Stimulated activated CD4-positive, alpha-beta T cell treated with anti-CD3 and anti-CD28 coated beads, Interleukin-15, amount 100 ng/mL, for 1 hour (primary cell): ENCODE measurements around the gene OSCAR.
"Not testable (repeated sequence)": the region's sequence is repeated elsewhere in the genome, so short reads cannot be mapped to it uniquely, and the experiment has no call there.

Experiments used
- DNase-seq, 2 donors: peaks; one replicate each; pipeline ENCODE4 v3.0.0-alpha.2; 2020; ENCODE audit warnings: low read depth in 1 of 2, low spot score in 1 of 2

Gene OSCAR

DNA sequence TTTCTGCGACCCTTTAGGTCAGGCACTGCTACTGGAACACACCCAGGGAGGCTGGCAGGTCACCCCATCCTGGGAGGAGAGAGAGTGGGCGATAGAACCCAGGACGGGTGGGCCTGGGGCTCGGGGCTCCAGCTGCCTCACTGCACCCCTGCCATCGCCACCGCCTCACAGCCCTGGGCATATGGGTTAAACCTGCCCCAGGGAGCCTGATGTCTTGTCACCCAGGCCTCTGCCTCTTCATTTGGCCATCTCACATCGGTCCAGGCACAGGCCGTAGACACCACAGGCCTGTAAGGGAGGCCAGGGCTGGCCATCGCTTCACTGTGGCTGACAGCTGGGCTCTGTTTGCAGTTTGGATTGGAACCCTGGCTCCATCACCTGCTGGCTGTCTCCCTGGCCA lies 25.1 kb upstream of the OSCAR start:
- DNase-seq: no peak

DNA sequence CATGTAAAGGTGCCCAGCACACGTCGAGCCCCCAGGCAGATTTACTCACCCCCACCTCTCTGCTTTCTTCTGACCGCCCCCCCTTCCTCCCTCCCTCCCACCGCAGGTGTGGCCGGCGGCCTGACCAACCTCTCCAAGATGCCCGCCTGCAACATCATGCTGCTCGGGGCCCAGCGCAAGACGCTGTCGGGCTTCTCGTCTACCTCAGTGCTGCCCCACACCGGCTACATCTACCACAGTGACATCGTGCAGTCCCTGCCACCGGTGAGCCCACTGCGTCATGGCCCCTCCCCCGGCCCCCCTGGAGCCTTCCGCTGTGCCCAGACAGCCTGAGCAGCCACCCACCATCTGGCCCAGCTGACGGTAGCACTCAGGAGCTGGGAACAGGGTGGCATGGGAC lies 23.8 kb upstream of the OSCAR start:
- DNase-seq: no peak

DNA sequence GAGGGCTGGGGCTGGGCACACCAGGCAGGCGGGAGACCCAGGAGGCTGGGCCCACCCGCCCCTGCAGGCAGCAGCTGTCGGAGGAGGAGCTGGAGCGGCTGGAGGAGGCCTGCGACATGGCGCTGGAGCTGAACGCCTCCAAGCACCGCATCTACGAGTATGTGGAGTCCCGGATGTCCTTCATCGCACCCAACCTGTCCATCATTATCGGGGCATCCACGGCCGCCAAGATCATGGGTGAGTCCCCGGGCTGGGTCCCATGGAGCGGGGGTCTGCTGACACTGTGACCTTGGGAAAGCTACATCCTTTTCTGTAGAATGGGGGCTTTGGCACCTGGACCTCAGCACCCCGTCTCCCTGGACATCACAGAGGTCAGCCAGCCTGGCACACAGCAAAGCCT lies 23.1 kb upstream of the OSCAR start:
- no peak for DNase-seq

DNA sequence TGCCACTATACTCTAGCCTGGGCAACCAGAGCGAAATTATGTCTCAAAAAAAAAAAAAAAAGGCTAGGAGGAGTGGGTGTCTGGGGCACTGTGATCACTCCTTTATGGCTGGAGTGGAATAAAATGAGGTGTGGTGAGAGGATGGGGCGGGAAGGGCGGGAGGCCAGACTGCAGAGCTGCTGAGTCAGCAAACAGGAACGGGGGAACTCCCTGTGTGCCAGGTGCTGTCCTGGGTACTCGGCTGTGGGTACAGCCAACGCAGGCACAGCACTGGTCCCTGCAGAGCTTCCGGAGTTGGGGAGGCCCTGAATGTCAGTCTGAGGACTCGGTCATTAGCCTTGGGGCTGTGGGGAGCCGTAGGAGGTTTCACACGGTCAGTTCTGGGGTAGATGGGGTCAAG lies 20.7 kb upstream of the OSCAR start:
- DNase-seq: no peak

DNA sequence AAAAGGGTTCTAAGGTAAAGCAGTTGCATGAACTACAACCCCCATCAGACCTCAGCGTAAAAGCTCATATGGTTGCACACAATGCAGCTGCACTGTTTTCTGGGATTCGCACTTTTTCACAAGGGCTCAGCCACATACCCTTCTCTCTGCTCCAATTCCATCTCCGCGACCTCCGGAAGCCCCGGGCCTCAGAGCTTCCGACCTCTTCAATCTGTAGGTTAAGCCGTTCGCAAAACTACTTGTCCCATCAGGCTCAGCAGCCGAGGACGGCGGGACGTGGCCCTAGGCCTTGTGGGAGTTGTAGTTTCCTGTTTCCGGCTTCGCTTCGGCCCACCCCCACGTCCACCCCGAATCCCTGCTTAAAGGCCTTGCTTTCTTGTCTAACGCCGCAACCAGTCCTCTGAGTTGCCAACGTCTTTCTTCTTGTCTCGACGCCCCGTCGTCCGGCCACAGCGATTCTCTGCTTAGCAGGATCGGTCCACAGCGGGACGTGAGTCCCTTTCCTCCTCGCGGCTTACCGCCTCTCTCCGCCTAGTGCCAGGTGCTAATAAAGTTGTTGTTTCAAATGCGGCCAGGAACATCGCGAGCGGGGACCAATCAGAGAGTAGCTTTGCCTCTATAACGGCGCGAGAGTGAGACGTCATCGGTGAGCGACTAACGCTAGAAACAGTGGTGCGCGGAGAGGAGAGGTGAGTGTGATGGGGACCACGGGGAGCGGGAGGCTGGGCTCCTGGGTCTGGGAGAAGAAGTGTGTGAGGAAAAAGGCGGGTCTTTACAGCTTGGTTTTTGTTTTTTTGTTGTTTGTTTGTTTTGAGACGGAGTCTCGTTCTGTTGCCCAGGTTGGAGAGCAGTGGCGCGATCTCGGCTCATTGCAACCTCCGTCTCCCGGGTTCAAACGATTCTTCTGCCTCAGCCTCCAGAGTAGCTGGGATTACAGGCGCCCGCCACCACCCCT lies 14.8 kb upstream of the OSCAR start, which contains the start of the genes PRPF31 and TFPT:
Gene PRPF31 (plus strand): TSS at position 646 of the 955 bp plus-strand sequence. CDS start 2,525 bp downstream, outside the sequence.
Gene TFPT (minus strand): TSS at position 549 of the 955 bp plus-strand sequence. CDS start 388 bp downstream, at position 161.
- DNase-seq: peak; percentile 84 to 86

DNA sequence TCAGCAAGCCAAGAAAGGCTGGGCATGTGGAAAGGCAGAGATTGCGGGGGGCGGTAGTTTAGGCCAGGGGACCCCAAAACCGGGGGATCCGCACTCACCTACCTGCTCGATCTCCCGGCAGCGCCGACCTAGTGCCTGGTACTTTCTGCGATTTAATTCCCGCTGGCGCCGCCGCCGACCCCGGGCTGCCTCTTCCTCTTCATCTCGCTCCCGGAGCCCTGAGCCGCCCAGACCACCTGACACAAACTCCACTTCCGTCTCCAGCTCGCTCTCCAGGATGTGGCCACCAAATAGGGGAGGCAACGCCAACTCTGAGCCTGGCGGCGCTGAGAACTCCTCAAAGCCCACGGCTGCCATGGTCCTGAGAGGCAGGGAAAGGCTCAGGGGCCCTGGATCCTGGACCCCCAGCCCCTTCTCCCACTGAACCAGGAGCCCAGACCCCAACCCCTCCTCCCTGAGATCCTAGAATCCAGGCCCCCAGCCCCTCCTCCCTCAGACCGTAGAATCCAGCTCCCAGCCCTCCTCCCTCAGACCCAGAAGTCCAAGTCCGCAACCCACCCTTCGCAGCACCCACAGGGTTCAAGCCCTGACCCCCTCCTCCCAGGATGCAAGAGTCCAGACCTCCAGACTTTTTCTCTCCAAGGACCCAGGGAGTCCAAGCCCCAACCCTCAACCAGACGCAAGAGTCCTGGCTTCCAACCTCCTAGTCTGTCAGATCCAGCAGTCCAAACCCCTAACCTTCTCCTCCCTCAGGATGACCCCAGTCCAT lies 13.9 kb upstream of the OSCAR start:
- DNase-seq: no peak

DNA sequence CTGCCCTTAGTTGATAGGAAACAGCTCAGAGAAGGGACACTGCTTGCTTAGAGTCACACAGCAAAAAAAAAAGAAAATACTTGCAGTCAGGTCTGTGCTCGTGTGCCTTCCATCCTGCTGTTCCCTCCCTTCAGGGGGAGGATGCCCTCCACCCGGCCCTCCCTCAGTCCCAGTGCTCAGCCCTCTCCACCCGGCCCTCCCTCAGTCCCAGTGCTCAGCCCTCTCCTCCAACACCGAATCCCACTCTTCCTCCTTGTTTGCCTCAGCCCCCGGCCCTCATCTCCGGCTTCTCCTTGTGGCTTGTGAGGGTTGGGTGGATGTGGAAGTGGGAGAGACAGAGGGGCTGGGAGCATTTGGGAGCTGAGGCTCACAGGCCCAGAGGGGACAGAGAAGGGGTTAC lies 9.0 kb upstream of the OSCAR start:
- no peak for DNase-seq

DNA sequence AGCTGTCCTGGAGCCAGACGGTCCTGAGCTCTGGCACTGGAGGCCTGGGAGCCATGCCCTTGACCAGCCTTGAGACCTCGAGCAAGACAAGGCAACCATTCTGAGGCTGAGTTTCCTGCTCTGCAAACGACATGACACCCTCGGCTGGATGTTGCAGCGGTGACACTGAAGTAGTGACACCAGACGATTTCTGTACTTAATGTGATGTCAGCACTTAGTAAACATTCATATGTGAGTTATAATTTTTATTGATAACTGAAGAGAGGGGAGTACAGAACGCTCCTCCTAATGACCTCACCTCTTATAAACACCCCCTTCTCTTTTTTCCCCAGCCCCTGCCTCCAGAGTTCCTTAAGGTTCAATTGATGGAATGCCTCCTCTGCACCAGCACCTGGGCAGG lies 7.9 kb upstream of the OSCAR start:
- DNase-seq: no peak

DNA sequence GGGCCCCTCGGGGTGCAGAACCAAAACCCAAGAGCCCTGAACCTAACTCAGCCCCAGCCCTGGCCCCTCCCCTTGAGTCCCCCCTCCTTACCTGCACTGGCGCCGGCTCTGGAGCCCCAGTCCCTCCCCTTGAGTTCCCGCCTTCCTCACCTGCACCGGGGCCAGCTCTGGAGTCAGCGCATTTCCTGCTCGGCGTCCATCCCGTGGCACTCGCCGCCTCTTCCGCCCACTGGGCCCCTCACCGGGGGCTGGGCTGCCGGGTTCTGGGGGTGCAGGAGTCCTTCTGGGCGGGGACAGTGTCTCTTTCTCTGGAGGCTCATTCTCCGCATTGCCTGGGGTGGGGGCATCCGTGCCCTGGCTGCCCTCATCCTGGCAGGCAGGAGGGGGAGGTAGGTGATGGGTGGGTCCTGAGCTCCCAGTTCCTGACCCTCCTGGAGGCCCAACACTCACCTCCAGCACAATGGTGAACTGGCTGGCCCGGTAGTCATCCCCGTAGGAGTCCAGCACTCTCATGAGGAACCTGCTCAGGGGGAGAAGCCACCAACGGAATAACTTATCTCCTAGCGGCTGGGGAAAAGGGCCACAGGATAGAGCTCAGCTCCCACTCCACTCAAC lies 7.4 kb upstream of the OSCAR start:
- no peak for DNase-seq

DNA sequence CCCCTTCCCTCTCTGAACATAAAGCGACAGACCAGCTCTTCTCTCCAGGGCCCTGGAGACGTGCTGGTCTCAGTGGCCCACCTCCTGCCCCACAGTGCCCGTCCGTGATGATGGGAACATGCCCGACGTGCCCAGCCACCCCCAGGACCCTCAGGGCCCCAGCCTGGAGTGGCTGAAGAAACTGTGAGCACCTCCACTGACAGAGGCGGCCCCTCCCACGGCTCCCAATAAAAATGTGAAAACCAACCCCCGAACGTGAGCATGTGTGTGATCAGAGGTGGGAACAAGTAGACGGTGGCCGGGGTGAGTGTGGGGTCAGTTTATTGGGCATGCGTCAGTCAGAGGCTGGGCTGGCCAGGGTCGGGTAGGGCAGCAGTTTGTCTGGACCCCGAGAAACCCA lies 6.1 kb upstream of the OSCAR start:
- DNase-seq: no peak

DNA sequence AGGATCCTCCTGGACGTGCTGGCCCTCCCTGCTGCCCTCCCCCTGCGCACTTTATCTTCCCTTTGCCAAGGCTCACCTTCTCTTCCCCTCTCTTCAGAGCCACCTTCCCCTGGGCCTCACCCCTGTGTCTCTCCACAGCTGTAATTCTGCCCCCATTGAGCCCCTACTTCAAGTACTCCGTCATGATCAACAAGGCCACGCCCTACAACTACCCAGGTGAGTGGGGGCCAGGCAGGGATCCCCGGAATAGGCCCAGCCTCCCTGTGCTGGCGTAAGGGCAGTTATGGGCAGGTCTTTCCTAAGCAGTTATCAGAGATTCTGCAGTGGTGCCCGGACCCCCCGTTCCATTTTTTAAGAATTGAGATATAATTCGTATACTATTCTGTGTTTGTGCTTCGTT lies 5.2 kb upstream of the OSCAR start:
- no peak for DNase-seq

DNA sequence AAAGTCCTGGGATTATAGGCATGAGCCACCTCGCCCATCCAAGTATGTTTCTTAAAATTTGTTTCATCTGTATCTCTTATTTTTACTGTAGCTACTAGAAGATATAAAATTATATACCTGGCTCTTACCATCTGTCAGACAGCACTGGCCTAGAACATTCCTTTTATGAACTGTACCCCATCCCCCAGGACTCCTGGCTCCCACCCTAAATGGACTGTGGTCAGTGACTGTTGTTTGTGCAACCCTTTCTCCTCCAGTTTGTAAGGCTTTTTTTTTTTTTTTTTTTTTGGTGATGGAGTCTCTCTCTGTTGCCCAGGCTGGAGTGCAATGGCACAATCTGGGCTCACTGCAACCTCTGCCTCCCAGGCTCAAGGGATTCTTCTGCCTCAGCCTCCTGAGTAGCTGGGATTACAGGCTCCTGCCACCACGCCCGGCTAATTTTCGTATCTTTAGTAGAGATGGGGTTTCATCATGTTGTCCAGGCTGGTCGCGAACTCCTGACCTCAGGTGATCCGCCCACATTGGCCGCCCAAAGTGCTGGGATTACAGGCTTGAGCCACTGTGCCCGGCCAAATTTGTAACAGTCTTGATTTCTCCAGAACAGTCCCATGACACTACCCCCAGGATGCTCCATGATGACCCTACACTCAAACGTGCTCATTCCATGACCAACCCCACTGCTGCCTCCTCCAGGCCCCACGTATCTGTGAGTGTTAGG lies 4.6 kb upstream of the OSCAR start:
- DNase-seq: no peak

DNA sequence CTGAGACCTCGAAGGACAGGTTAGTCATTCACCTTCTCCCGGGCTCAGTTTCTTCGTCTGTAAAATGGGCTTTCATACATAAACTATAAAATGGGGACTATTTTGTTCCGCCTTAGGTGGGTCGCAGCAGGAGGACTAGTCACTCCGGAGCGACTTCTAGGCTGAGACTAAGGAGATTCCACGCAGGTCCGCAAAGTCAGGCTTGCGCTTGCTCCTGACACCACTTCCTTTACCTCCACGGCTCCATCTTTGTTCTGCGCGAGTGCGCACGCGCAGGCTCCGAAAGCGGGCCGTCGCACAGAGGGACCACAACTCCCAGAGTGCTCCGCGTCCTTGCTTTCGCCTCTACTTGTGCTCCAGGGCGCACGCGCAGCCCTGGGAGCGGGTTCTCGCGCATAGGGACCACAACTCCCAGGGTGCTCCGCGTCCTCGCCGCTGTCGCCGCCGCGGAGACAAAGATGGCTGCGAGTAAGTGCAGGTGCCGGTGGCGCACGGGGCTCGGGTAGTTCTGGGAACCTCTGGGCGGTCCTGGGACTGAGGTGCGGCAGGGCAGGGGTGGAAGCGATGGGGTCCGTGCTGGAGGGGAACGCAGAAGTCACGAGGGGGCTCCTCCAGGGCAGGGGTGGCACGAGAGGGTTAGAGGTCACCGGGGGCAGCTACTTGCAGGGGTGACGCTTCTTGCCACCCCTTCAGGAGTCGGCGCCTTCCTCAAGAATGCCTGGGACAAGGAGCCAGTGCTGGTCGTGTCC lies 2.0 kb upstream of the OSCAR start, which contains the start of gene NDUFA3:
Gene NDUFA3 (plus strand): TSS at position 435 of the 749 bp plus-strand sequence. CDS start 24 bp downstream, at position 459.
- peak; percentile 94 to 95 for DNase-seq

DNA sequence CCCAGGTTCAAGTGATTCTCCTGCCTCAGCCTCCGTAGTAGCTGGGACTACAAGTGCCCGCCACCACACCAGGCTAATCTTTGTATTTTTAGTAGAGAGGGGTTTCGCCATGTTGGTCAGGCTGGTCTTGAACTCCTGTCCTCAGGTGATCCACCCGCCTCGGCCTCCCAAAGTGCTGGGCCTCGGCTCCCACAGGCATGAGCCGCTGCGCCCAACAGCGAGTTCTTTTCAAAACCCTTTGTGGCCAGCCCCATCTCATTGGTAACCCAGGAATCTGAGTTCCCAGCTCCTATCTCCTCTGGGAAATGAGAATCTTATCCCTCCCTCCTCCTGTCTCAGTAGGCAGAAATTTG lies 724 bp downstream of the OSCAR start:
- DNase-seq: not testable (repeated sequence)

DNA sequence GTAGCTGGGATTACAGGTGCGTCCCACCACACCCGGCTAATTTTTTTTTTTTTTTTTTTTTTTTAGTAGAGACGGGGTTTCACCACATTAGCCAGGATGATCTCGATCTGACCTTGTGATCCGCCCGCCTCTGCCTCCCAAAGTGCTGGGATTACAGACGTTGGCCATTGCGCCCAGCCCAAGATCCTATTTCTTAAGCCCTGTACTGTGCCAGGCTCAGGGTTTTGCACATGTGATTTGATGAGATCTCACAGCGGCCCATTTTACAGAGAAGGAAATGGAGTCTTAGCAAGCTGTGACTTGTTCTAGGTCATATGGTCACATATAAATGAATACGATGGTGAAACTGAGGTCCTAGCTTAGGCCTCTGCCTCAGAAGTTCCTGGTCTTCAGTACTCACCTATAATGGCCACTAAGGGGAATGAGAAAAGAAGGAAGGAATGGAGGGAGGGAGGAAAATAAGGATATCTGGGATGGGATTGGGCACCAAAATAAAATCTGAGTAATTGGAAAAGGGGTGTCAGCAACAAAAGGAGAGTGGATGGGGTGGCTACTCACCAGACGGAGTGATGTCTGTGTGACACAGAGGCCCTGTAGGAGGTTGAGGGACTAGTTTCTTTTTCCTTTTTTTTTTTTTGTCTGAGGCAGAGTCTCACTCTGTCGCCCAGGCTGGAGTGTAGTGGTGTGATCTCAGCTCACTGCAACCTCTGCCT lies 1.3 kb downstream of the OSCAR start:
- no peak for DNase-seq

DNA sequence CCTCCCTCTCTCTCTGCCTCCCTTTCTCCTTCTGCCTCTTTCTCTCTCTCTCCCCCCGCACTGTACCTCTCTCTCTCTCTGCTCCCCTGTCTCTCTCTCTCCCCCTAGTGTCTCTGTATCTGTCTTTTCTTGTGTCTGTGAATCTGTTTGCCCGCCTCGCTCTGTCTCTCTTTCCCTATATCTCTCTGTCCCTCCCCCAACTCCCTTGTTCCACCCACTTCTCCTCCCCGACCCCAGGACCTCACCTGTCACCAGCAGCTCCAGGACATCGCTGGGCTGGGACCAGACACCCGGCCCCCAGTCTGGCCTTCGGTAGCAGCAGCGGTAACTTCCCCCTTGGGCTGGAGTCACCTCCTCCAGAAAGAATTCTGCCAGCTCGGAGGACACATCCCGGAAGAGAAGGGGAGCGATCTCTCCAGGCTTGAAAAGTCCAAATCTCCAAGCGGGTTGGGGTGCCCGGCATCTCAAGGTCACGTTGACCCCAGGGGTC lies 3.9 kb downstream of the OSCAR start:
- no peak for DNase-seq

DNA sequence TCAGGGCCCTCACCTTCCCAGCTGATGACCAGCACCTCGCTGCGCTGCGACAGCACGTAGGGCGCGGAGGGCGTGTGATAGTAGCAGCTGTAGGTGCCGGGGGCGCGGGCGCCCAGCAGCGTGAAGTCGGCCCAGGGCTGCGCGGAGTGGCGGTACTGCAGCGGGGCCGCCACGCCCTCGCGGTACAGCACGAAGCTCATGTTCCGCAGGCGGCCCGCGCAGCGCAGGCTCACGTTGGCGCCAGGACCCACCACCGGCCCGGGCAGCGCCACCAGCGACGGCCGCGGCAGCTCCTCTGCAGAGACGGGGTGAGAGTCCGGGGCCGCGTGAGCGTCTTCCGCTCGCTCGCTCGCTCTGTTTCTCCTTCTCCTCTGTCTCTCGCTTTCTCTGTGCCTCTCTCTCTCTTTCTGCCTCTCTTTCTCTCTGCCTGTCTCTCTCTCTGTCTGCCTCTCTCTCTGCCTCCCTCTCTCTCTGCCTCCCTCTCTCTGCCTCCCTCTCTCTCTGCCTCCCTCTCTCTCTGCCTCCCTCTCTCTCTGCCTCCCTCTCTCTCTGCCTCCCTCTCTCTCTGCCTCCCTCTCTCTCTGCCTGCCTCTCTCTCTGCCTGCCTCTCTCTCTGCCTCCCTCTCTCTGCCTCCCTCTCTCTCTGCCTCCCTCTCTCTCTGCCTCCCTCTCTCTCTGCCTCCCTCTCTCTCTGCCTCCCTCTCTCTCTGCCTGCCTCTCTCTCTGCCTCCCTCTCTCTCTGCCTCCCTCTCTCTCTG lies 4.6 kb downstream of the OSCAR start:
- DNase-seq: peak; percentile 12 to 35

DNA sequence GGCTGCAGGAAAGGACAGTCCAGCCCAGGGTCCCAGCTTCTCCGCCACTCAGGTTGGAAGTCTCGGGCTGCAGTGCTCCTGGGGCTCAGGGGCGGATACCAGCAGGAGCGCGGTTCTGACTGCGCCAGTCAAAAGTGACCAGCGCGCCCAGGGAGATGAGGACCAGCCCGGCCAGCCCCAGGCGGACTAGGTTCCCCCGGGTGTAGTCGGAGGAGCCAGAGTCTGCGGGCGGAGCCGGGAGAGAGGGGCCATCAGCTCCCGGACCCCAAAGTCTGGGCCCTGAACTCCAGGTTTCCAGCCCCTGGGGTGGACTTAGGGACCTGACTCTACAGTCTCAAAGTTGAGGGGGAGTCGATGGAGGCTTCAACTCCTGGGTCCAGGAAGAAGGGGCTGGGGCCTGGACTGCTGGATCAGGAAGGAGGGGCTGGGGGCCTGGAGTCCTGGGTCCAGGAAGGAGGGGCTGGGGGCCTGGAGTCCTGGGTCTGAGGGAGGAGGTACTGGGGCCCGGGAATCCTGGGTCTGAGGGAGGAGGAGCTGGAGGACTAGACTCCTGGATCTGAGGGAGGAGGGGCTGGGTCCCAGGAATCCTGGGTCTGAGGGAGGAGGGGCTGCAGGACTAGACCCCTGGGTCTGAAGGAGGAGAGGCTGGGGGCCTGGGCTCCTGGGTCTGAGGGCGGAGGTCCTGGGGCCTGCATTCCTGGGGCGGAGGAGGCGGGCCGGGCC lies 5.3 kb downstream of the OSCAR start:
- no peak for DNase-seq
